Ramos (cell line): ENCODE results near the gene GPC6.
"Not testable (repeated sequence)": the region's sequence is repeated elsewhere in the genome, so short reads cannot be mapped to it uniquely, and the experiment has no call there.

Experiments used
- in situ Hi-C: fragments of 300-500 bp; cut with MboI; formaldehyde crosslinking; loops from one replicate; pipeline ENCODE4 v1.14.3; 2022; ENCODE audit warnings: low sequenced_read_pairs; ENCODE audit not compliant: unreplicated experiment

The GPC6 gene

GRCh38 chr13:94280349-94280748 lies 1053.7 kb downstream of the GPC6 start:
- in situ Hi-C loops, result no loop called here

- in situ Hi-C loops, result no loop called here
These were observed 1054.2 kb downstream of the GPC6 start for GRCh38 chr13:94280845-94281244.

GRCh38 chr13:94286581-94286980 lies 1060.0 kb downstream of the GPC6 start:
- in situ Hi-C loops, result no loop called here

GRCh38 chr13:94291631-94292322 lies 1065.2 kb downstream of the GPC6 start:
- in situ Hi-C loops, result no loop called here

GRCh38 chr13:94292323-94292640 lies 1065.7 kb downstream of the GPC6 start:
- in situ Hi-C loops, result no loop called here

- in situ Hi-C loops, result no loop called here
These were observed 1069.9 kb downstream of the GPC6 start for GRCh38 chr13:94296471-94296870.

- in situ Hi-C loops, result no loop called here
These were observed 1071.7 kb downstream of the GPC6 start for GRCh38 chr13:94298346-94298745.

- in situ Hi-C loops, result no loop called here
These were observed 1073.8 kb downstream of the GPC6 start for GRCh38 chr13:94300401-94300800.

GRCh38 chr13:94301487-94301886 lies 1074.9 kb downstream of the GPC6 start:
- in situ Hi-C loops, result no loop called here

GRCh38 chr13:94302847-94303565 lies 1076.4 kb downstream of the GPC6 start:
- in situ Hi-C loops, result not testable (repeated sequence)

- in situ Hi-C loops, result no loop called here
These were observed 1077.1 kb downstream of the GPC6 start for GRCh38 chr13:94303644-94304174.

GRCh38 chr13:94305033-94305432 lies 1078.4 kb downstream of the GPC6 start:
- in situ Hi-C loops, result no loop called here

- in situ Hi-C loops, result no loop called here
These were observed 1078.9 kb downstream of the GPC6 start for GRCh38 chr13:94305463-94305862.

GRCh38 chr13:94305934-94306333 lies 1079.3 kb downstream of the GPC6 start:
- in situ Hi-C loops, result no loop called here

- in situ Hi-C loops, result no loop called here
These were observed 1082.2 kb downstream of the GPC6 start for GRCh38 chr13:94308832-94309231.

- in situ Hi-C loops, result no loop called here
These were observed 1083.0 kb downstream of the GPC6 start for GRCh38 chr13:94309576-94309975.

- in situ Hi-C loops, result no loop called here
These were observed 1083.6 kb downstream of the GPC6 start for GRCh38 chr13:94309997-94310855.

- in situ Hi-C loops, result no loop called here
These were observed 1085.3 kb downstream of the GPC6 start for GRCh38 chr13:94311893-94312292.

- in situ Hi-C loops, result no loop called here
These were observed 1086.1 kb downstream of the GPC6 start for GRCh38 chr13:94312511-94313216.

GRCh38 chr13:94313321-94313910 lies 1086.8 kb downstream of the GPC6 start:
- in situ Hi-C loops, result no loop called here
